Right renal cortex interstitium (tissue), 3 donors: ENCODE results near the gene PLCH1. TPM values are rescaled to one million over a fixed set of nuclear protein-coding genes. Genes with fewer than 3 reads are reported as not detected.

Experiments
- DNase-seq, 3 donors: peaks; one replicate each; pipeline ENCODE4 v3.0.0-alpha.2; 2013; ENCODE audit warnings: low read depth in 3 of 3, low spot score in 2 of 3
- polyA plus RNA-seq, 3 donors: library from polyadenylated mRNA; unstranded; fragments of 120-200 nt; gene quantifications; one replicate each; pipeline ENCODE4 v1.2.1, GENCODE V29; 2013; ENCODE audit not compliant: insufficient read length in 3 of 3

Gene PLCH1
- polyA plus RNA-seq, 3 donors = 10.1 to 11.4 (median 10.7) TPM

- DNase-seq = no peak
These were observed 1.1 kb upstream of the PLCH1 start for GRCh38 chr3:155745795-155746550.

DNA sequence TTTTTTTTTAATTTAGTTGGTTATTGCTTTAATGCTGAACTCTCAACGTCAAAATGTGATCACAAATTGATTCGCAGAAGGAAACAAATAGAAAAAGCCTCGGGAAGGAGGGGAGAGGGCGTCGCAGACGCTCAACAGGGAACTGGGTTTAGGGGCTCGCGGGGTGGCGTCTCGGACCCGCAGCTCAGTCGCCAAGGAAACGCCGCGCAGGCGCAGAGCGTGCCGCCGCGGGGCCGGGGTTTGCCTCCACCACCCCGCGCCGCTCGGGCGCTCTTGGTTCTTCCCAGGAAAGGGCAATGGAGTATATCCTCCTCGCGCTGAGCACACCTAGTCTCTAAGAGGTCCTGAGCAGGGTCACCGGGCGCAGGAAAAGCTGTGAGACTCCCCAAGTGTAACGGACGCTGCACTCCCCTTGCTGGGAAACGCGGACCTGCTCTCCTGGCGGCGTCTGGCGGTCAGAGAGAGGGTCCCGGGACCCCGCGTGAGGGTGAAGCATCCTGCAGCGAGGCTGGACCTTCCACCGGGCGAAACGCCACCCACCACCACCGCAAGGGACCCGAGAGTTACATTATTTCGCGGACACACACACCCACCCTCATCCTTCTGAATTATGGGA lies 753 bp downstream of the PLCH1 start:
- DNase-seq = no peak

DNA sequence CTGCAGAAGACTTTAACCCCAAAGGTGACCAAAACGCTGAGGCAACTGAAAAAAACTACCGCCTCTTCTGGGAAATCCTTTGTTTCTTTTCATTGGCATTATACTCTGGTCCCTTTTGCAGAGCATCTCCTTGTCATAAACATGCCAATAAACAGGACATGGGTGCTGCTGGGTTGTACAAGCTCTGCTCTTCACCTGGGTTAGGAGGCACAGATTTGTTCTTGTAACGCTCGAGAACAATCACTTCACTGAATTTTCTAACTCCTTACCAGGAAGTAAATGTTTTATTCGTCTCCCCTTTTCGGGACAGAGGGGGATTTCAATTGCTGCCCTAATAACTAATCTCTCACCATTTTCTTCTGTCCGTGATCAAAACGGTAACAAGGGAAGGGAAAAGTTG lies 1.3 kb downstream of the PLCH1 start:
- DNase-seq = no peak

DNA sequence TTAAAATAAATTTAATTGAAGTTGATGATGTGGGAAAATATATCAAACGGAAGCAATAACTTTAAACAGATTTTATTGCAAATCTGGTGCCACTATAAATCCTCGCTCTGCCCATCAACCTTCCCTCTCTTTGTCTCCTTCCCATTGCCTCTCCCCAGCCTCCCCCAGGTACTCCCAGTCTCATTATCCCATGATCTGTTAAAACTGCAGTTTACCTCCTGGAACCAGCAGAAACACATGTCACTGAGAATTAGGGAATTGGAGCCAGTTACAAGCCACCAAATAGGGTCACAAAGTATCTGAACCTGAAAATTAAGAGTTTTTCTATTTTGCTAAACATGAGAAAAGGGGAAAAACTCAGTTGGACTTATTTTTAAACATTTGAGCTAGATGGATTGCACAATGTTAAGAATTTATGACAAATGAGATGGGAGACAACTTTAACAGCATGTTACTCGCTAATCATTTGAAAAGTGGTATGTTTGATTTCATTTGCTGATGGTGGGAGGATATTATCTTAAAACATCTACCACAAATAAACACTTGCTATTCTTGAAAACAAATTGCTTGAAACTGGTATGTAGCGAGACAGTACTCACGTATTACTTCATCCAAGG lies 2.4 kb downstream of the PLCH1 start:
- DNase-seq = no peak

DNA sequence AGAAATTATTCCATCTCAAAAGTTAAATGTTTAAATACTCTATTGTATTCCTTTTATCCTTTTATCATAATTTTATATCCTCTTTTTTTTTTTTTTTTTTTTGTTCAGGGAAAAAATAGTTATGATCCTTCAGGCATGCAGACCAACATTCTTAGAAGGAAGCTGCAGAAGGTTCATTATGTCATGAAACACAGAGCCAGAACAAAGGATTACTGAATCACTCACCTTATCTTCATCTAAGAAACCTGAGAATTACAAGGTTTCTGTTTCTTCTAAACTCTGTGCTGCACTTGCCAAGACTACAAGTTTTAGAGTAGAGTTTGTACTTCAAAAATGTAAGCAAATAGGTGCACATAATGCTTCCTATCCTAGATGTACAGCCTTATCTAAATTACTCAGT lies 3.3 kb downstream of the PLCH1 start:
- no peak for DNase-seq

DNA sequence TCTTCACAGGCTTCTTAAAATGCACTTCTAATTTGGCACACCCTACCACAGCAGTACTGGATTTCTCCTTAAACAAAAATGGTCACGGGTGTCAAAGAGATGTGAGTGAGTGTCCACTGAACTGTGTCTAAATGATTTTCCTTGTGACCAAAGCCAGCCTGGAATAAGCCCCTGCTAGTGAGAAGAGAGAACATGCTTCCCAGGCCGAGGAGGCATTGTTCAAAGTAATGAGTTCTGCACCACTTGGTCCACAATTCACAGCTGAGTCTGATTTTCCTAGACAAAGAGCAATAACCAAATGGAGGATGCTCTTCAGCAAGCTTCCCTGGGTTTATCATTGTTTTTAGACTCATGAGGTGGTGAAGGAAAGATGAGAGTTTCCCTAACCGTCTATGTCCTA lies 3.8 kb downstream of the PLCH1 start:
- no peak for DNase-seq

DNA sequence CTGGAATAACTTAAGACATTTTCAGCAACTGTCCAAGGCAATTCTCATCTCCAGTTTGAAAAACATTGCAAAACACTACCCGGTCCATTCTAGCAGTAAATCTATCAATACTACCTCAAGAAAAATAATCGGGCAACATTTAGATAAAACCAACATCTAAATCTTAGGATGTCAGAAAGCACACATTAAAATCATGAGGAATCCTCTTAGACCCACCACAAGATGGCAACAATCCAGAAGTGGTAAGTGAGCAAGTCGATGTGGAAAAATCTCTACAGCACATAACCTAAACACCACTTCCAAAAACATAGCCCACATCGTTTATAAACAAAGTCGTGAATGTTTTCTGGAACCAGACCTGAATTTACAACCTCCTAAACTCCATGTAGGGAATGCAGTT lies 5.7 kb downstream of the PLCH1 start:
- no peak for DNase-seq

GRCh38 chr3:155738580-155739076 lies 6.2 kb downstream of the PLCH1 start:
- DNase-seq = no peak

GRCh38 chr3:155737844-155738460 lies 6.9 kb downstream of the PLCH1 start:
- no peak for DNase-seq

DNA sequence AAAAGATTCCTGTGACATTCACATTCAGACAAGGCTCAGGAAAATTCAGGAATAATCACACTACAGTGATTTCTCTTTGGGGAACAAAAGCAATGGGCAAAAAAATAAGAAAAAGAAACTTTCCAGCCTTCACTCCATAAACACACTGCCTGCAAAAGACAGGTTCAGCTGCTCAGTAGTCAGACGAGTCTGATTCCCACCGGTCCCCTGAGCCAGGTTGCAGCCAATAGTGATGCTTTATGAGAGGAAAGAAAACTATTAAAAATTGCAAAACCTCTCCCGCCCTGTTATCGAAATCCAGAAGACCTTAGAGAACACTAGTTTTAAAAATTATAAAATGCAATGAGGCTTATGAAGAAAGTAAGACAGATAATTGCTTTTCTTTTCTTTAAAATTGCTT lies 8.5 kb downstream of the PLCH1 start:
- no peak for DNase-seq

- DNase-seq = no peak
These were observed 14.0 kb downstream of the PLCH1 start for GRCh38 chr3:155730843-155731242.

- DNase-seq = no peak
These were observed 17.0 kb downstream of the PLCH1 start for GRCh38 chr3:155727836-155728235.

GRCh38 chr3:155714295-155714718 lies 30.6 kb downstream of the PLCH1 start:
- DNase-seq = no peak

DNA sequence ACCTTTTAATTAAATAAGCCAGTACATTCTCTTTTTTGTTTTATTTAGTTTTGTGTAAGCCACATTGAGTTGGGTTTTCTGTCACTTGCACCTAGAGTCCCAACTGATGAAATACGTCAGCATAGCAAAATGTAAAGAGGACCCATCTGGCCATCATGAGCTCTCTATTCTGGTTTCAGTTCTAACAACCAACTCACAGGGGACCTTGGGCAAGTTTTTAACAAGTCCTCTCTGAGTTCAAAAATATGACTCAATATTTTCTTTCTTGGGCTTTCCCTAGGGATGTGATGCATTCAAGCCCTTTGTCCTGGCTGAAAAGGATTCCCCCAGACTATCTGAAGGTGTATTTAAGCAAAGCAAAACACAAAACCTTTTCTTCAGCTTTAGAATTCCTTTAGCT lies 32.9 kb downstream of the PLCH1 start:
- DNase-seq = no peak

DNA sequence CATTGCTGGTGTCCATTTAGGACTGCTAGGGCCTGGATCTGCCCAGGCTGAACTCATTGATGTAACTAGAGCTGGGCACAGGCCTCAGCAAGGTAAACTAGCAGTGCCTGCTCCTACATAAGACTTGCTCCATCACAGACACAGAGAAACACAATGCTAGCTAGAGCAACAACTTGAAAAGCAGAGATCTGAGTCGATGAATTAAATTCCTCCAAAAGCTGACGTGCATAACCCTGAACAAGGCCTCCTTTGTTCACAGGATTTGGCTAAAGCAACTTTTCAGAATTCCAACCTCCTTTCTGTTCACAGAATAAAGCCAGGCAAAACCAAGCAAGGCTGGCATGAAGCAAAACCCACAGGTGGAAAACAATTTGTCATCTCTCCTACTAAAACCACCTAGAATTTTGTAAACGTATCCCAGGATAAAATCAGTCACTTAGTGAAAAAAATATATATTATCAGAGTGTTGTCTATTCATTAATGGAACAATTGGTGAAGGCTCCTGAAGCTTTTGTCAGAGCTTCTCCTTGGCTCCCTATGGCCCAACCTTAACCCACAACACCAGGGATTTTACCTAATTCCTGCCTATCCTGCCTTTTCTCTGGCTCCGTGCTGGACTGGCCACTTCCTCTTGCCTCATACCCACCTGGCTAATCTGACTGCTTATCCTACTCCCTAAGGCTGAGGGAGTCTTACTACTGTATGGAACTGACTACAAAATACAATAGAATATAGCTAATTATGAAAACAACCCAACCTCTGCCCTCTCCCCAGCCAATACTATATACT lies 39.9 kb downstream of the PLCH1 start:
- no peak for DNase-seq

DNA sequence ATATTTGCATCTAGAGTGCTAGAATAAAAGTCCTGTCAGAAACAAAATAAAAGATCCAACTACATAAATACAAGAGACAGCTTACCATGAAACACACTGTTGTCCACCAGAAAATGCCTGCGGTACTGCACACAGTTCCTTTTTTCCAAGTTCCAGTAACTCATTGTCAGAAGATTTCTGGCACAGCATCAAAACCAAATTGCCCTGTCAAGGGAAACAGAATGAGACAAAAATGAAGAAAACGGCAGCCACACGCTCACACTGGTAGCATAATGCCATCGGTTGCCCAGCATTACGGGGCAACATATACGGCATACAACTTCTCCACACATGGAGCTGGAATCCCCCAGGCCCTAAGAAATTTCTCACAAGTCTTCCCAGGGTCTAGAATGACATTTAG lies 40.8 kb downstream of the PLCH1 start:
- DNase-seq = no peak

DNA sequence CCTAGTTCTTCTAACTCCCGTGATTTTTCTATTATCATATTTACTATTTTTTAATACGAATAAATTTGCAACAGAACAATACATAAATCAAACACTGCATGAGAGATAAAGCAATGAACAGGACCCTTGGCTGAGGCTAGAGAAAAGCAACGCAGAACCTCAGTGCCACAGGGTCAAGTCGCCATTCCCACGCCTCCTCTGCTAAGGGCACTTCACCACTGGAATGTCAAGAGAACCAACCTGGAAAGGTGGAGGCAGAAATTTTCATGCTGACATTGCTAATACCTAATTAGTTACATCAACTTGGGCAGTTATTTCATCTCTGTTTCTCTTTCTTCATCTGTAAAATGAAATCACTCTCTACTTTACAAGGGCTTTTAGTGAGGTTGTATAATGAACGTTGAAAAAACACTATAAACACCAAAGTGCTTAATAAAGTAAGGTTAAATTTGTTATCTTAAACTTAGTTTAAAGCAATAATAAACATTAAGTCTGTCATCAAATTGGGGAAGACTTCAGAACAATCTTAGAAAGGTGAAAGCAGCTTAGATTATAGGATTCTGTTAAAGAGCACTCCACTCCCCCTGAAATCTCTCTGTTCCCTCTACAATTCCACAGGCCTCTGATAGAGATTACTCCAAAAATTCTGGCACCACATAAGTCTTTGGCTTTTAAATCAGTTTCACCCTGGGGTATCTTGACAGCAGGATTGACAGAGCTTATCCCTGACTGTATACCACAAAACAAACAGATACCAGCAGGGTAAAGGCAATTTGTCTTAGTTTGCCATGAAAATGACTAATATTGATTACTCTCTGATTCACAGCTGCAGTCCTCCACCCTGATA lies 41.9 kb downstream of the PLCH1 start:
- DNase-seq = no peak

GRCh38 chr3:155701882-155702465 lies 42.9 kb downstream of the PLCH1 start:
- DNase-seq = peak; percentile 27 to 39 (median 33)

DNA sequence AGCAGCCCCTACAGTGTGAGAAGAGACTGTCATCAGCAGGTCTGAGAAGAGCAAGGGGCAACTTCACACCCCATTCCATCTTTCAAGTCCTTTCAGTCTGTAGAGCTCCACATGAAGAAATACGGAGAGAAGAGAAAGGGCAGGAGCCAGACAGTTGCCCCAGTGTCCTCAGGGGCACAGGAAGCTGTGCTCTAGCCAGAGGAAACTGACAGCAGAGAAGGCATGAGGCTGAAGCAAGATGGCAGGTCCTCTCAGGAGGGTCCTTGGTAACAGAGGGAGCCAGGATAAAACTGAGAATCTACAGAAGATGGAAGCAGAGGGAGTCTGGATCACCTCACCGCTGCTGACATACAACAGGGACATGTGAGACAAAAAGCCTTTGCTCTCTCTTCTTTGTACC lies 47.3 kb downstream of the PLCH1 start:
- no peak for DNase-seq
